ENCODE measurements around the gene CYTL1.
"Not testable (repeated sequence)": the region's sequence is repeated elsewhere in the genome, so short reads cannot be mapped to it uniquely, and the experiment has no call there.

The CYTL1 gene

GRCh38 chr4:5004496-5004895 lies 14.8 kb downstream of the CYTL1 start:
- H3K27ac ChIP-seq (replicated peaks): no peak overlapping the region
- TF ChIP-seq GABPA (IDR thresholded peaks at IDR 0.05; ENCODE audit: low read depth): no peak
- TF ChIP-seq REST (IDR thresholded peaks at IDR 0.05; ENCODE audit: insufficient replicate concordance, low read depth): no peak
- no peaks in the 10 kb centered on the region for H3K27me3 ChIP-seq (ENCODE audit: insufficient read depth, poor library complexity, severe bottlenecking)
- no peak for DNase-seq (ENCODE audit: low read depth in 1 of 2, low spot score in 1 of 2)
- no peak overlapping the region for H3K4me3 ChIP-seq (replicated peaks; ENCODE audit: insufficient read depth, low read length)

- Histone ChIP-seq H3K27ac (replicated peaks) (no peak overlapping the region), H3K4me3 (replicated peaks; ENCODE audit: insufficient read depth, low read length) (no peak overlapping the region), H3K27me3 (ENCODE audit: insufficient read depth, poor library complexity, severe bottlenecking) (no peaks in the 10 kb centered on the region)
- TF ChIP-seq CTCF (IDR thresholded peaks at IDR 0.05; ENCODE audit: insufficient read depth, low read length): no peak
- TF ChIP-seq SPI1 (IDR thresholded peaks at IDR 0.05; ENCODE audit: borderline replicate concordance, low read depth): no peak
- TF ChIP-seq GABPA (IDR thresholded peaks at IDR 0.05; ENCODE audit: low read depth): no peak
- no peak for TF ChIP-seq POLR2AphosphoS5 (IDR thresholded peaks at IDR 0.05; ENCODE audit: low read depth)
- TF ChIP-seq REST (IDR thresholded peaks at IDR 0.05; ENCODE audit: insufficient replicate concordance, low read depth): no peak
- DNase-seq (ENCODE audit: low read depth in 1 of 2, low spot score in 1 of 2): no peak
Measured at GRCh38 chr4:5003918-5004317, 15.3 kb downstream of the CYTL1 start.

- Histone ChIP-seq H3K27ac (replicated peaks) (no peak overlapping the region), H3K4me3 (replicated peaks; ENCODE audit: insufficient read depth, low read length) (no peak overlapping the region), H3K27me3 (ENCODE audit: insufficient read depth, poor library complexity, severe bottlenecking) (no peaks in the 10 kb centered on the region)
- TF ChIP-seq REST (IDR thresholded peaks at IDR 0.05; ENCODE audit: insufficient replicate concordance, low read depth): no peak
- DNase-seq (ENCODE audit: low read depth in 1 of 2, low spot score in 1 of 2): no peak
Measured at GRCh38 chr4:5003372-5003857, 15.8 kb downstream of the CYTL1 start.

GRCh38 chr4:5001641-5002040 lies 17.6 kb downstream of the CYTL1 start:
- H3K4me3 ChIP-seq (replicated peaks; ENCODE audit: insufficient read depth, low read length); H3K27me3 ChIP-seq (ENCODE audit: insufficient read depth, poor library complexity, severe bottlenecking); H3K27ac ChIP-seq (replicated peaks); DNase-seq (ENCODE audit: low read depth in 1 of 2, low spot score in 1 of 2): not testable (repeated sequence)

GRCh38 chr4:4996935-4997334 lies 22.3 kb downstream of the CYTL1 start:
- not testable (repeated sequence) for H3K27ac ChIP-seq (replicated peaks); H3K27me3 ChIP-seq (ENCODE audit: insufficient read depth, poor library complexity, severe bottlenecking); DNase-seq (ENCODE audit: low read depth in 1 of 2, low spot score in 1 of 2); H3K4me3 ChIP-seq (replicated peaks; ENCODE audit: insufficient read depth, low read length)

Data from HL-60 (cell line).